Hepatocyte (in vitro differentiated cells): ENCODE results near the gene MUC5AC.
A peak's percentile ranks its signal among the peaks of the same experiment; 100 is the strongest.

Experiments
- CTCF ChIP-seq: fragments of 200-600 bp; sonication (generic); IDR thresholded peaks from 2 replicates; pipeline ENCODE4 v1.5.1; 2016; ENCODE audit warnings: antibody characterized with exemption, mild to moderate bottlenecking; ENCODE audit not compliant: poor library complexity
- EZH2 ChIP-seq: fragments of 200-600 bp; sonication (generic); IDR thresholded peaks from 2 replicates; pipeline ENCODE4 v1.6.1; 2016; ENCODE audit warnings: antibody characterized with exemption, mild to moderate bottlenecking, borderline replicate concordance
- EZH2phosphoT487 ChIP-seq: fragments of 200-600 bp; sonication (generic); IDR thresholded peaks from one replicate; pipeline ENCODE4 v1.6.1; 2018; ENCODE audit warnings: antibody characterized with exemption, mild to moderate bottlenecking, low read depth, moderate library complexity; ENCODE audit not compliant: unreplicated experiment, severe bottlenecking

GRCh38 chr11:1233351-1234053, 75.7 kb downstream of the MUC5AC start:
- TF ChIP-seq EZH2 (no peak), CTCF (peak; percentile 26), EZH2phosphoT487 (no peak)
